ENCODE results near the gene ID1. TPM values are rescaled to one million over a fixed set of nuclear protein-coding genes. Genes with fewer than 3 reads are reported as not detected.

Gene ID1
- total and polyA plus RNA-seq, 12 donors = 42.8 to 551 (median 125) TPM

DNA sequence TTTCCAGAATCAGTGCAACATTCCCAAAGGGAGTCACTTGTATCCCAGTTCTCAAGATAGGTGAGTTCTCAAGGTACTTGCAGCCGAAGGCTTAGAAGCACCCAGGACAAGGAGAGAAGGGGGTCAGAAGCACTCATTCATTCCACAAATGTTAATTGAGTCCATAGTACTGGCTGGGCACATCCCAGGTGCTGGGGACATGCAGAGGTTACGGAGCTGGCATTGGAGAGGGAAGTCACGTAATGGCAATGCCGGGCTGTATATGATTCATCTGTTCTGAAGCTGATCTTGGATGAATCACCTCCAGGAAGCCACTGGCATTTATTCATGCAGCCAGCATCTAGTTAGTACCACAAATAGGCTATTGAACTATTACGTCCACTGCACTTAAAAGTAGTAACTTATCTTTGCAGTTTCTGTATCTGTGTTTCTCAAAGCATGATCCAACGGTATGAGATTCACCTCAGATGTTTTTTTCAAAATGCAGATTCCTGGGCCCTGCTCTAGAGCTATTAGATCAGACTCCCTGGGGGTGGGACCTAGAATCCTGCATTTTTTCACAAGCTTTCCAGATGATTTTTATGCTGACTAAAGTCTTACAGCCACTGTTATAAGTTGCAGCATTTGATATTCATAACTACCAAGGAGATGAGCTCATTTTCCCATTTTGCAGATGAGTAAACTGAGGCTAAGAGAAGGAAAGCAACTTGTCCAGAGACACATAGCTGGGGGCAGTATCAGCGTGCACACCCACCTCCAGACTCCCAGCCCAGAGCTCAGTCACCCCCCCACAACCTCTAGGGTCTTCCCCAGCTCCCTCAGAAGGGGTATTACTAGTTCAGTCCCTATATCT is 44.1 kb upstream of the ID1 start:
- no peaks in the 10 kb centered on the region for H3K27me3 ChIP-seq
- H3K4me3 ChIP-seq = no peak overlapping the region
- peaks cover 0 to 92% (median 20%) of the 10 kb centered on the region in 9 donors for H3K36me3 ChIP-seq
- peak in 2 of 8 donors; percentile 27 to 48 for ATAC-seq
- DNase-seq = no peak
- no peaks in the 10 kb centered on the region for H3K9me3 ChIP-seq
- intact Hi-C loops (cut with DNase I) = loop anchor here in 7 of 10 donors (2.0 to 10.0 kb wide), 5 partner anchors 51 to 164 kb away; partner anchors contain the start of gene BCL2L1 (in 4 of the 7)
- TF ChIP-seq, protein P1, sequence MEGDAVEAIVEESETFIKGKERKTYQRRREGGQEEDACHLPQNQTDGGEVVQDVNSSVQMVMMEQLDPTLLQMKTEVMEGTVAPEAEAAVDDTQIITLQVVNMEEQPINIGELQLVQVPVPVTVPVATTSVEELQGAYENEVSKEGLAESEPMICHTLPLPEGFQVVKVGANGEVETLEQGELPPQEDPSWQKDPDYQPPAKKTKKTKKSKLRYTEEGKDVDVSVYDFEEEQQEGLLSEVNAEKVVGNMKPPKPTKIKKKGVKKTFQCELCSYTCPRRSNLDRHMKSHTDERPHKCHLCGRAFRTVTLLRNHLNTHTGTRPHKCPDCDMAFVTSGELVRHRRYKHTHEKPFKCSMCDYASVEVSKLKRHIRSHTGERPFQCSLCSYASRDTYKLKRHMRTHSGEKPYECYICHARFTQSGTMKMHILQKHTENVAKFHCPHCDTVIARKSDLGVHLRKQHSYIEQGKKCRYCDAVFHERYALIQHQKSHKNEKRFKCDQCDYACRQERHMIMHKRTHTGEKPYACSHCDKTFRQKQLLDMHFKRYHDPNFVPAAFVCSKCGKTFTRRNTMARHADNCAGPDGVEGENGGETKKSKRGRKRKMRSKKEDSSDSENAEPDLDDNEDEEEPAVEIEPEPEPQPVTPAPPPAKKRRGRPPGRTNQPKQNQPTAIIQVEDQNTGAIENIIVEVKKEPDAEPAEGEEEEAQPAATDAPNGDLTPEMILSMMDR (IDR thresholded peaks at IDR 0.05) = no peak
- peak overlapping the region in 2 of 10 donors; percentile 50 to 72 for H3K27ac ChIP-seq
- peaks cover 0 to 27% (median 5%) of the 10 kb centered on the region in 9 donors for H3K4me1 ChIP-seq
- WGBS, 2 donors = 80 to 81% methylated on average over 7 of the region's 7 CpGs

DNA sequence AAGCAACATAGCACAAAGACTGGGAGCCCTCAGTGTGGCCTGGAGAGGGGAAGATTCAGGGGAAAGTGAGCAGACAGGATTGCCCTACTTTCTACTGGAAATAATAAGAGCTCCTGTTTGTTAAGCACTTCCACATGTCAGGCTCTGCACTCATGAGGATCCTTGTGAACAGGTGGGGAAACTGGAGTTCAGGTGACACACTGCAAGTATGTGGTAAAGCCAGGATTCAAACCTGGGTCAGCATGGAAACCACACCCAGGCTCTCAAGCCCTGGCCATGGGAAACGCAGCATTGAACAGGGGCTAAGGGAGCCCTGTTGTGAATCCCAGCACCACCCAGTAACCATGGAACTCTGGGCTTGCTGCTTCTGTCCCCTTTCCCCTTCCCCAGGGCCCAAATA is 42.8 kb upstream of the ID1 start:
- H3K4me1 ChIP-seq = peaks cover 0 to 26% (median 5%) of the 10 kb centered on the region in 9 donors
- ATAC-seq (no peak), DNase-seq (no peak)
- no peak overlapping the region for H3K4me3 ChIP-seq
- H3K27me3 ChIP-seq = no peaks in the 10 kb centered on the region
- TF ChIP-seq, protein P1 (IDR thresholded peaks at IDR 0.05) = no peak
- WGBS, 2 donors = 76 to 82% methylated on average over 1 of the region's 1 CpG
- intact Hi-C loops (cut with DNase I) = loop anchor here in 7 of 10 donors (2.0 to 10.0 kb wide), 5 partner anchors 50 to 163 kb away; partner anchors contain the start of gene BCL2L1 (in 4 of the 7)
- H3K27ac ChIP-seq = peak overlapping the region in 1 of 10 donors; percentile 26
- H3K36me3 ChIP-seq = peaks cover 0 to 94% (median 23%) of the 10 kb centered on the region in 9 donors
- no peaks in the 10 kb centered on the region for H3K9me3 ChIP-seq

DNA sequence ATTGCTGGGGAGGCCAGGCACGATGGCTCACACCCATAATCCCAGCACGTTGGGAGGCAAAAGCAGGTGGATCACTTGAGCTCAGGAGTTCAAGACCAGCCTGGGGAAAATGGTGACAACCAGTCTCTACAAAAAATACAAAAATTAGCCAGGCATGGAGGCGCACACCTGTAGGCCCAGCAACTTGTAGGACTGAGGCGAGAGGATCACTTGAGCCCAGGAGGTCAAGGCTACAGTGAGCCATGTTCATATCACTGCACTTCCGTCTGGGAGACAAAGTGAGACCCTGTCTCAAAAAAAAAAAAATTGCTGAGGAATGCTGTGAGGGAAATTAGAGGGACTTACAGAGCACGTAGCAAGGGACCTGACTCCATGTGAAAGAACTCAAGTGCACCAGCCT is 40.8 kb upstream of the ID1 start:
- DNase-seq = no peak
- WGBS, 2 donors = 91 to 94% methylated on average over 6 of the region's 6 CpGs
- no peaks in the 10 kb centered on the region for H3K27me3 ChIP-seq
- no peak overlapping the region for H3K4me3 ChIP-seq
- H3K36me3 ChIP-seq = peaks cover 0 to 95% (median 23%) of the 10 kb centered on the region in 9 donors
- no peak overlapping the region for H3K27ac ChIP-seq
- TF ChIP-seq, protein P1 (IDR thresholded peaks at IDR 0.05) = no peak
- intact Hi-C loops (cut with DNase I) = loop anchor here in 6 of 10 donors (5.0 to 10.0 kb wide), 4 partner anchors 48 to 161 kb away; partner anchors contain the start of gene BCL2L1 (in 4 of the 6)
- ATAC-seq = no peak
- H3K4me1 ChIP-seq = peaks cover 0 to 37% (median 14%) of the 10 kb centered on the region in 9 donors
- H3K9me3 ChIP-seq = no peaks in the 10 kb centered on the region

DNA sequence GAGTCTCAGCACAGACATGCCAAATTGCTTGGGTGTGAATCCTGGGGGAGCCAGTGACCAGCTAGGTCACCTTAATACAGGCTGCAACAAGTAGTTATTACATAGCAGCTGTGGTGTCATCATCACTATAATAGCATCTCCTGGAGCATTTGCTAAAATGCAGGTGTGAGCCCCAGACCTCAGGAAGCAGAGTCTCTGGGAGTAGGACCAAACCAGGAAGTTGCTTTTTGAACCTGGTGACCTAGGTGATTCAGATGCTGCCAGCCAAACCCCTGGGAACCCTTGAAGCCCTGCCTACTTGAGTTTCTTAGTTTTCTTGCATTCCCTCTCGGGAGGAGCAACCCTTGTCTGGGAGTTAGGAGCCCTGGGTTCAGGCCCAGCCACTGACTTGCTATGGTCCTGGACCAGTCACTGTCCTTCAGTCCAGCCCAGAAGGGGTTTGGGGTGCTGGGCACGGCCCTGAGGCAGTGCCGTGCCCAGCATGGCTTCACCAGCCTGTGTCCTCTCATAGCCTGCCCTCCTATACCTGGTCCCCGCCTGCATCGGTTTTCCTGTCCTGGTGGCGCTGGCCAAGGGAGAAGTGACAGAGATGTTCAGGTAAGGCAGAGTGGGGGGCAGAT is 39.3 kb upstream of the ID1 start:
- WGBS, 2 donors = 92% methylated on average over 6 of the region's 6 CpGs
- H3K4me1 ChIP-seq = peaks cover 0 to 40% (median 22%) of the 10 kb centered on the region in 9 donors
- ATAC-seq (no peak), DNase-seq (no peak)
- H3K9me3 ChIP-seq = no peaks in the 10 kb centered on the region
- no peak overlapping the region for H3K4me3 ChIP-seq
- H3K27ac ChIP-seq = no peak overlapping the region
- H3K27me3 ChIP-seq = no peaks in the 10 kb centered on the region
- intact Hi-C loops (cut with DNase I) = loop anchor here in 7 of 10 donors (2.0 to 10.0 kb wide), 4 partner anchors 45 to 159 kb away; partner anchors contain the start of gene BCL2L1 (in 4 of the 7)
- H3K36me3 ChIP-seq = peaks cover 0 to 97% (median 21%) of the 10 kb centered on the region in 9 donors
- TF ChIP-seq, protein P1 (IDR thresholded peaks at IDR 0.05) = no peak
